HG03460 (cell line): ENCODE measurements around the gene PEAK1.

Experiments used
- ATAC-seq: cut with Tn5 transposase; IDR thresholded peaks from one replicate; pipeline ENCODE4 v1.9.1; 2021; ENCODE audit not compliant: unreplicated experiment

Gene PEAK1

DNA sequence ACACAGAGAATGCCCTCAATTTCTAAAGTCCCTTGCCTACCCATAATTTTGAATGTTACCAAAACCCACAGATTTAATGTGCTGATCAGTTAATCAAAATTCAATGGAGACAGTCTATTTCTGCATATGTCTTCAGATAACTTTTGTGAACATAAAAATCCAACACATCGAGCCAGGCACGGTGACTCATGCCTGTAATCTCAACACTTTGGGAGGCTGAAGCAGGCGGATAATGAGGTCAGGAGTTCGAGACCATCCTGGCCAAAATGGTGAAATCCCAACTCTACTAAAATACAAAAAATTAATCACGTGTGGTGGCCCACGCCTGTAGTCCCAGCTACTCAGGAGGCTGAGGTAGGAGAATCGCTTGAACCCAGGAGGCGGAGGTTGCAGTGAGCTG lies 49.3 kb downstream of the PEAK1 start:
- ATAC-seq: no peak

DNA sequence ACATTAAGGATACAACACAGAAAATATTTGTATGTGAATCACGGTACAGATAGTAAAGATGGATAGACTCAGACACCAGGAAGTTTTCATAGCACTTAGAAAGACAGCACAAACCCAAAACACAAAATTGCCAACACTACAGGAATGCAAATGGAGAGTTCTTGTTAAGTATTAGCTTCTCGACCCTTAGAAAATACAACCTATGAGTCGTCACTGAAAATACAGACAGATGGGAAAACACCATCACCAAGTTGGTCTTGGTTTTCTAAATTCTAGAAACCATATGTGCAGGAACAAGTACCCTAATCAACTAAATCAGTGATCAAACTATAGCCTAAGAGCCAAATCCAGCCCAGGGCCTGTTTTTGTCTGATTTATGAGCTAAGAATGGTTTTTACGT lies 50.7 kb downstream of the PEAK1 start:
- no peak for ATAC-seq

DNA sequence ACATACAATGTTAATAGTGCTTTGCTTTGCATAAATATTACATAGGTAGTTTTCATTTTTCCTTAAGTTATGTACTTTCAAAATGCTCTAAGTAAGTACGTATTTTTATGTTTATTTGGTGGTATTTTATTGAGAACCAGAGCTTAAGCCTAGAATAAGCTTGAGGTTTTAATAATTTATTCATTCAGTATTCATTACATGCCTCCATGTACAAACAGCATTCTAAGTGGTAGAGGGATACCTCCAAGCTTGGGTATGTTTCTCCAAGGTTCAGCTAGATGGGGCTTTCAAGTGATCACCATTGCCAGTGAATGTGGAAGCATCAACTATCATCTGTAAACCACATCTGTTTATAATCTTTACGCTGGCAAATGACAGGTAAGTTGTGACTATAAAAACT lies 52.3 kb downstream of the PEAK1 start:
- no peak for ATAC-seq

DNA sequence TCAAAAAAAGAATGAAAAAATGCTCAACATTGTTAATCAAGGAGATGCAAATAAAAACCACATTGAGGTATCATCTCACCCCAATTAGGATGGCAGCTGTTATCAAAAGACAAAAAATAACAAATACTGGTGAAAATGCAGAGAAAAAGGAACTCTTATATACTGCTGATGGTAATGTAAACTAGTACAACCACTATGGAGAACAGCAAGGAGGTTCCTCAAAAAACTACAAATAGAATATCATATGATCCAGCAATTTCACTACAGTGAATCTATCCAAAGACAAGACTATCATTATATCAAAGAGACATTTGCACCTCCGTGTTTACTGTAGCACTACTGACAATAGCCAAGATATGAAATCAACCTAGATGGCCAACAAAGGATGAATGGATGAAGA lies 58.4 kb downstream of the PEAK1 start:
- ATAC-seq: no peak

DNA sequence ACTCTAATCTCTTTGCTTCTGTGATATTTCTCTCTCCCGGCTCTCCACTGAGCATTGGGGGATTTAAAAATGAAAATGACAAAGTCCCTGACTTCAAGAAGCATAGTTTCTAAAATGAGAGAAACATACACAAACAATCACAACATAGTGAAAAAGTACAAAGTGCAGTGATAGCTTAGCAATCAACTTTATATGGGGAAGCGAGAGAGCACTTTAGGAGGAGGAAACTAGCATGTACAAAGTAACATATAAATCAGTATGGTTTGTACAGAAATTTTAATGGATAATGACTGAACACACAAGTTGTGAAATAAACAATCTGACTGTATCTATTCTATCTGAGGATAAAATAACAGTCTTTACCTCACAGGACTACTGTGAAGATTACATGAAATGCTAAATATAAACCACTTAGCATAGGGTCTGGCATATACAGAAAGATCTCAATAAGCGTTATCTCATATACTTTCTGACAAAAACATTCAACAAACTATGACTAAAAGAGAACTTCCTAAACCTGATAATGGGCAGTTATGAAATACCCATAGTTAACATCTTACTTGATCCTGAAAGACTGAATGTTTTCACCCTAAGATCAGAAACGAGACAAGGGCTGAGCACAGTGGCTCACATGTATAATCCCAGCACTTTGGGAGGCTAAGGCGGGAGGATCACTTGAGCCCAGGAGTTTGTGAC lies 61.2 kb downstream of the PEAK1 start:
- ATAC-seq: no peak

DNA sequence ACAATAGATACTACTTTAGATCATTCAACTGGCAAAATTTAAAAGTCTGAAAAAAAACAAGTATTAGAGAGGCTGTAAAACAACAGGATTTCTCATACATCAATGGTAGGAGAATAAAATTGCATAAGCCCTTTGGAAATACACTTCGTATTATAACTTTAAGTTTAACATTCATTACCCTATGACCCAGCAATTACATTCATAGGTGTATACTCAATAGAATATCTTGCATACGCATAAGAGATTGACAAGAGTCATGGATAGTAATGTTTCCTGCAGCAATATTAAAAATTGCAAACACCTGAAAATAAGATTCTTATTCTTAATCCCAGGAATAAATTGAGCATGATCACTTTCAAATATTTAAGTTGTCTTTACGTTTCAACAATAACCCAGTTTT lies 63.6 kb downstream of the PEAK1 start:
- ATAC-seq: no peak

DNA sequence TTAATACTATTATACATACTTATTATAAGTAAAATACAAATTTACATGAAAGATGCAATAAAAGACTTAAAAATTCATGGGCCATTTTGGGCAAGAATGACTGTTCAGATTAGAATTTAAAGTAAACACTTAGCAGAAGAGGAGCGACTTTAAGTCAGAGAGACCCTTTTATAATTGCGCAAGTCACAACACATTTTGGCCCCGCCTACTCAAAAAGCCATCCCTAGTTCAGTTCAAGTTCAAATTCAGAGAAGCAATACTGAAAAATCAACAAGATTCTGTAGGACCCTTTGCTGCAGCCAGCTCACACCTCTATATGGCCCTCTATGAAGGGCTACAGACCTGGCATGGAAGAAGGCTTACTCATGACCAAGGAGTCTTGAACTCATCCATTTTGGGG lies 64.6 kb downstream of the PEAK1 start:
- no peak for ATAC-seq

DNA sequence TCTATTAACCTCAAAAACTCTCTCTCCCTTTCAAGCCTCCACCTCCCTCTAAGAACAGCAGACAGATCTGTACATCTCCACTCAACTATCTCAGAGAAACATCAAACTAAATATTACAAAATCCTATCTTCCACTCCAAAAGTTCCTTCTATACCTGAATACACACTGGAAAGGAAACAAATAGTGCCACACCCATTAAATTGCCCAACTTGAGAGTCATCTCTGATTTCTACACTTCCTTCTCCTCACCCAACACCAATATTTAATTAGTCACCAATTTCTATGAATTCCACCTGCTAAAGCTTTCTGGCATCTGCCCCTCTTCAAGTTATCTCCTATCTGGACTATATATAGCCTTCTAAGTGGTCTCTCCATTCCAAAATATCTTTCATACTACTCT lies 65.8 kb downstream of the PEAK1 start:
- ATAC-seq: no peak

DNA sequence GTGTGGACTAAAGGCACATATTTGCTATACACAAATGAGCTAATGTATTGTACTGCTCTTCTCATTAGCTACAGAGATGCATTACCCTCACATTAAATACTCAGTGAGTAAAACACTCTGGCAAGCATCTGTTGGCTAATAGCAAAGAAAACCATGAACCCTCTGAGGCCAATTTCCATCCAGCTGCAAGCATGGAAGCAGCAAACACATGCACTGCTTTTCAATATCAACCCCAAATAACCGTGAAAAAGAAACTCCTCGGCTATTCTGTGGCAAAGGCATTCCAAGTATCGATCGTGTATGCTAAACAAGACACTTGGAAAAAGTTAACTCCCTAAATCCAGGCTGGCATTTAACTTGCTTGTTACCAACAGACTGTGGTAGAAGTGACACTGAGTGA lies 67.0 kb downstream of the PEAK1 start:
- ATAC-seq: no peak

DNA sequence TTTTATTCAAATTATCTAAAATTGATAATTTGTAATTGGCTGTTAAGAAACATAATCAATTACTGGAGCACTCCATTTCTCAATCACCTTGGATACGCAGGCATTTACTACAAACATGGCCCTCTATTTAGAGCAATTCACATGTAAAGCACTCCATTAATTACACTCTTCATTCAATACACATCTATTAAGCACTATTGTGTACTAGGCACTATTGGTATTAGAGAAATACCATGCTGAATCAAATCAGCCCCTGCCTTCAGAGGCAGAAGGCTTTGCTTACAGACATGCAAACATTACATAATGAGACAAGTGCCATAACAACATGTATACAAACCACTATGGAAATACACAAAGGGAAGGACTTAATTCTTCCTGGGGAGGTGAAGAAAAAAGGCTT lies 69.1 kb downstream of the PEAK1 start:
- ATAC-seq: no peak

DNA sequence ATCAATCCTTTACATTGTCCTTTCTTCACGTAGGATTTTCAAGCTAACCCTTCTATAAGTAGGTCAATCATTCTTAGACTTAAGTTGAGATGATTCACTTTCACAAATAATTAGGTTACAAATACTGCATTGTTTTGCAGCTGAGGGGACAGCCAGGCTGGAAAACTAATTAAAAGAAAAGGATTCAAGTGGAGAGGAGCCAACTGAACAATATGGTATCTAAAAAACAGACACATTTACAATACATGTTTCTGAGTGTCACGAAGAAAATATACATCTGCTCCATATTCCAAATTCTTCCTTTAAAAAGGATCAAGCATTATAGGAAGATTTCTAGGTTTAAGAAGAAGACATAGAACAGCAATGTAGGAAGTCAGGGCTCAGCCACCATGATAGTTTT lies 70.2 kb downstream of the PEAK1 start:
- no peak for ATAC-seq

DNA sequence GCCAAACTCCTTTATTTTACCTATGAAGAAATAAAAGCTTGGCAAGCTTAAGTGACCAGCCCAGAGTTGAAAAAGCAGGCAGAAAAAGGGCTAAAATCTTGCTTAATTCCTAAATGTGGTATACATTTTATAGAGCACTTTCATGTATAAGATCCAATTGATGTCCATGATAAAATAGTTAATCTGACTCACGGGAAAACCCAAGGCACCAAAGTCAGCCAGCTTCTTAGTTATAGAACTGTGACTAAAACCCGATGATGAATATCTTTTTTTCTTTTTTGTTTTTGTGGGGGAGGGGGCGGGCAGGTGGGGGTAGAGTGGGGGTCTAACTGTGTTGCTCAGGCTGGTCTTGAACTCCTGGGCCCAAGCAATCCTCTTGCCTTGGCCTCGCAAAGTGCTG lies 71.4 kb downstream of the PEAK1 start:
- ATAC-seq: no peak

DNA sequence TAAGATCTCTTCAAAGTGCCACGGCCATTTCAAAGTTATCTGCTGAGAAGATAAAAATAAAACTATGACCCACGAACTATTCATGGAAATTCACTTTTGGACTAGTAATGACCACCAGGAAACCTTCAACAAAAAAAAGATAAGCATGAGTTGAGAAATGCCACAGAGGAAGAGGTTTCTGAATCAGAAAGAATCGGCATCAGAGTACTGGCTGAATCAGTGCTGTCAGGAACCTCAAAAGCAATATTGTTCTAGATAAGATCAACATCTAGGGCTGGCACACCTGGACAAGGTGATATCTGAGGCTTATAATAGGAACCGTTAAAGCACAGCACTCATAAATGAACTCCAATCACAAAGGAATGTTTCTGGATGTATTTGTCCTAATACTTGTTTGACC lies 72.7 kb downstream of the PEAK1 start:
- no peak for ATAC-seq

DNA sequence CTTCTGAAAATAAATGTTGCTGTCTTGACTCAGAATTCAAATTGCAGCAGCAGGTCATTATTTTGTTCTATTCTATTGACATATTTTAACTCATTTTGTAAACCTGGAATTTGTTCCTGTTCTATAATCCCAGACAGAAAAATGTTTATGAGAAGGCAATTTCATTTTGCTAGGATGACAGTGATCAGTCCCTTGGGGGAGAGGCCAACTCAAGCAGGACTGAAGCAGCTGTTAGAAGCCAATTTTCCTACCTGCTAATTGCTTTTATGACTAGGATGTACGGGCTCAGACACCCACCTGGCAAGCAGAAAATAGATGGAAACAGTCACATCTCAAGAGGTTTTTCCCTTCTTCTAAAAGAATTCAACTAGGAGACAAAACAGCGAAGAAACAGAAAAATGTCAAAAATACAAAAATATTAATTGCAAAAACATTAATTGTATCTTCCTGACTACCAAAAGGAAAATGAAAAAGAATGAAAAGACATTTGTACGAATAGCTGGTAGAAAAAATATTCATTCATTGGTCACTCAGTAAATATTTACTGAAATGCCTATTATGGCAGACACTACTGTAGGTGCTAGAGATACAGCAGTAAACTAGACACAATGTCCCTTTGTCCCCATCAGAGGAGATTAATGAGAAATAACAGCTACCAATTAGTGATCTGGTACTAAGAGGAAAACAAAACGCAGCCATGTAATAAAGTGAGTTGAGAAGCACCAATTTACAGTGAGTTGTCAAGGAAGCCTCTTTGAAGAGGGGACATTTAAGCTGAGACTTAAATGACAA lies 73.5 kb downstream of the PEAK1 start:
- no peak for ATAC-seq

DNA sequence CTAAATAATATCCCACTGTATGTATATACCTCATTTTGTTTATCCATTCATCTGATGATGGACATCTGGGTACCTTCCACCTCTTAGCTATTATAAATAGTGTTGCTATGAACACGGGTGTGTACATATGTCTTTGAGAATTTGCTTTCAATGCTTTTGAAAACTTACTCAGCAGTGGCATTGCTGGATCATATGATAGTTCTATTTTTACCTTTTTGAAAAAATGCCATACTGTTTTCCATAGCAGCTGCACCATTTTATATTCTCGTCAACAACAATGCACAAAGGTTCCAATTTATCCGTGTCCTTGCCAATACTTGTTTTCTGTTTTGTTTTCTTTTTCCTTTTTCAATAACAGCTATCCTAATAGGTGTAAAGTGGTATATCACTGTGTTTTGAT lies 77.1 kb downstream of the PEAK1 start:
- ATAC-seq: no peak

DNA sequence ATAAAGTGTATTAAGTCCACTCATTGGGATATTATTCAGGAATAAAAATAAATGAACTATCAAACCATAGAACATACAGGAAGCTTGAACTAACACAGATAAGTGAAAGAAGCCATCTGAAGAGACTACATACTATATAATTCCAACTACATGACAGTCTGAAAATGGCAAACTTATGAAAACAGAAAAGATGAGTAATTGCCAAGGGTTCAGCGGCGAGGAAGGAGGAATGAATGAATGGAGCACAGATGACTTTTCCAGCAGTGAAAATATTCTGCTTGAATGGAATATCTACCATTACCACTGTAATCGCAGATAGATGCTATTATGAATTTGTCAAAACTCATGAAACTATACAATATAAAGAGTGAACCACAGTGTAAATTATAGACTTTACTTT lies 79.7 kb downstream of the PEAK1 start:
- ATAC-seq: no peak

DNA sequence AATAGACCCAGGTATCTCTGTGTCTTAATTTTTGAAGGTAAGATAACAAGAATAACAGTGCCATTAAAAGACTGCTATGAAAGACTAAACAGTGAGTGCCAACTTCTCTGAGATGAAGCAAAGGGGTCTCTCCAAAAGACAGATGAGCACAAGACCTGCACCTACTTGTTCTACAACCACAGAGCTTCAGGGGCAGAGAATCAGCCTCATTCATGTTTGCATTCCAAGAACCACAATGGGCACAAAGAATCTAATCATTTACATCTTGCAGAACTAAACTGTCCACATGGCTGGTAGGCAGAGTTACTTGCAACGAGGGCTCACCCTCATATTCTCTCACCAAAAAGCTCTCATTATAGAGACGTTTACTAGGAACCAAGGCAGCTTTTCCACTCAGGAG lies 83.9 kb downstream of the PEAK1 start:
- ATAC-seq: no peak

DNA sequence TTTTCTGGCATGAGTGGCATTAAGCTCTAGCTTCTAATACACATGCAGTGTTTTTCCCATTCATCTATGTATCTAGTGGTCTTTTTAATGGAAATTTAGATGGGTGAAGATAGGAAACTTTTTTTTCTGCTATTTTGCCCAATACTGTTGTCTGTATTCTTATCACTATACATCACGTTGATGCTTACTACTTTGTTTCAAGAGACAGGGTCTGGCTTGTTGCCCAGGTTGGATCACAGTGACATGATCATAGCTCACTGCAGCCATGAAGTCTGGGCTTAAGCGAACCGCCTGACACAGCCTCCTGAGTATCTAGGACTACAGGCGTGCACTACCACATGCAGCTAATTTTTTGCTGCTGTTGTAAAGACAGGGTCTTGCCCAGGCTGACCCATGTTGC lies 84.6 kb downstream of the PEAK1 start:
- ATAC-seq: no peak

DNA sequence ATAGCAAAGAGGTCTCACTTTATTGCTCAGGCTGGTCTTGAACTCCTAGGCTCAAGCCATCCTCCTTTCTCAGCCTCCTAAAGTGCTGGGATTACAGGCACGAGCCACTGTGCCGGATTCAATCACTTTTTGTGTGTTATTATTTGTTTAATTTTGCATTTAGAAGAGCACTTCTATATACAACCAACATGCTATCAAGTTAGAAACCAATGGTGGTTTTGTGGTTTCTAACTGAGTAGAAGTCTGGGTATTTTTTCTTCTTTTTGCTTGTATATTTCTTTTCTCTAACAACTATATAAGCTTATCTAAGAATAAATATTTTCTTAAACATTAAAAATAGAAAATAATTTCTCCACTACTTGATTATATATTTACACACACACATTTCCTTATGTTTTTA lies 86.7 kb downstream of the PEAK1 start:
- ATAC-seq: no peak

DNA sequence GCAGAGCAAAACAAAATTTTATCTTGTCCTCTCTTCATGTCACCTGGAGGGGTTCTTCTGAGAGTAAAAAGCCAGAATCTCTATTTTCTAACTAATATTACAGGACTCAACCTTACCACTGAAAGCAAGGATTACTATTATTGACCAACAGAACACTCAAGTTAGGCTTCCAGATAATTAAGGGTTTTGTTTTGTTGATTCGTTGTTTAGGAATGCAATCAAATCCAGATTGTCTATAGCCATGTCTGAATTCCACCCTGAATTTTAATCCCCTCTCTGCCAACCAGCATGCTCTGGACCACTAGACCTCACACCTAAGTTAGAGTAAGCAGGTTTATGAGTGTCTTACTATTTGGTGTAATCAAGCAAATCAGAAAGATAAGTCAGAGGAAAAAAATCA lies 90.7 kb downstream of the PEAK1 start:
- ATAC-seq: no peak

DNA sequence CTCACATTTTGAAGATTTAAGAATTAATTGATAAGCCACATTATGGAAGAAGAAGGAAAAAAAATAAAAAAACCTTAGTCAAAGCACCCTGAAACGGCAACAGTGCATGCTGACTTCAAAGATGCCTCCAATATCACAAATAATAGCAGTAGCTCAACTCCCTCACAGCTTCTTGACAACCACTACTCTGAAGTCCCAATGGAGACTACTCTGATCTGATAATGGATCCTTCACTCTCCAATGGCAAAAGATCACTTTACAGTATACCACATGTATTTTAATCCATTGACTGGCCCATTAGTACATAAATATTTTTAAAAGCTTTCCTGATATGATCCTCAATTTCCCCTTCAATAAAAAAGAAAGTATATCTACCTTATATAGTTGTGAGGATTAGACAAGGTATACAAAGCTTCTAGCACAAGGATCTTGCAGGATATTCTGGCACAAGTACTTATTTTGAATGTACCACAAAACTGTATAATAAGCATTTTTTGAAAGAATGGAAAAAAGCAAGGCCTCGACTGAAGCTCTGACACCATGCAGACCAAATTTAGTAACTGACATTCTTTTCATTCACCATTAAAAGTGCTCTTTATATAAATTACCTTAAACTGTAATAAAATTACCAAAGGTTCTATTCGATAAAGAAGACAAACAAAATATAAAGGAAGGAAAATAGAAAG lies 91.9 kb downstream of the PEAK1 start:
- no peak for ATAC-seq

DNA sequence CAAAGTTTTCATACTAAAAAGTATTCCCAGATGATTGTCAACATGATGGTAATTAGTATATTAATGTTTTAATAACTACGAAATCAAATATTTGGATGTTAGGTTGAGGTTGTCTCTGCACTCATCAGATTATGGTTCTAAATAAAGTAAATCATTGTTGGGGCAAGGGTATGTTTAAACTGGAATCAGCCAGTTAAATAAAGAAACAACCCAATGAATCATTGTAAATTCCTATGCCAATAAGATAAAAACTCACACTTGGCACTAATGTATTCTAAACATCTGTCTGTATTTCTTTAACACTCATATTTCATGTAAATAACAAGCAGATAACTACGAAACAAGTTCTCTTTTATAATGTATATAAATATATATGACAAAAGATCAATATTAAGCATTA lies 92.7 kb downstream of the PEAK1 start:
- ATAC-seq: no peak
